Activated CD8-positive, alpha-beta memory T cell treated with anti-CD3 and anti-CD28 coated beads for 24 hours (primary cell): ENCODE results near the gene INPP4B.
"Not testable (repeated sequence)": the region's sequence is repeated elsewhere in the genome, so short reads cannot be mapped to it uniquely, and the experiment has no call there.

ENCODE experiments used
- DNase-seq: peaks from one replicate; pipeline ENCODE4 v3.0.0-alpha.2; 2020

The INPP4B gene

GRCh38 chr4:142532054-142532453, 314.0 kb downstream of the INPP4B start:
- DNase-seq, result no peak

DNA sequence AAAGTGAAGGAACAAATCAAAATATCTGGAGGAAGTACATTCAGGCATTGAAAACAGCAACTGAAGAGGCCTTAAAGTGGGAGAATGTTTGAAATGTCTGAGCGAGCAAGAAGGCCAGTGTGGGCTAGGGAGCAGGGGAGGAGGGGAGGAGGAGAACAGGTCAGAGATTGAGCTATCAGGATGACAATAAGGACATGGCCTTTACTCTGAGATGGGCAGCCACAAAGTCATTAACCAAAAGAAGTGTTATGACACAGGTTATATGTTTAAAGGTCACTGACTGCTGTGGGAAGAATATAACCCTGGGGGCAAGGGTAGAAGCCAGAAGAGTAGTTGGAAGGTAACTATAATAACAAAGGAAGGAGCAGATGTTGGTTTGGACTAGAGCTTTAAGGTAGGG, 315.4 kb downstream of the INPP4B start:
- no peak for DNase-seq

DNA sequence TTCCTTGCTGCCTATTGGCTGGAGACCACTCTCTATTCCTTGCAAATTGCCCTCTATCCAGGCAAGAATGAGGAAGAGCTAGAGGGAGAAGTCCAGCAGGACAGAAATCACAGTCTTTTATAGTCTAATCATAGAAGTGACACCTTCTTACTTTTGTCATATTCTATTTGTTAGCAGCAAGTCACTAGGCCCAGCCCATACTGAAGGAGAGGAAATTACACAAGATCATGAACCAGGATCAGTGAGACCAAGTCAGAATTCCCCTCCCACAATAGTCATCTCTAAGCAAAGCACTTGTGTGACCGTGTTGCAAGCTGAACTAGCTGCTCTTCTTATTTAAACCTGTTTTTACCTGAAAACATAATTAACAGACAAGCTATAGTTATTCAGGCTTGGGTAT, 317.7 kb downstream of the INPP4B start:
- no peak for DNase-seq

GRCh38 chr4:142523111-142523510, 323.0 kb downstream of the INPP4B start:
- DNase-seq, result no peak

DNA sequence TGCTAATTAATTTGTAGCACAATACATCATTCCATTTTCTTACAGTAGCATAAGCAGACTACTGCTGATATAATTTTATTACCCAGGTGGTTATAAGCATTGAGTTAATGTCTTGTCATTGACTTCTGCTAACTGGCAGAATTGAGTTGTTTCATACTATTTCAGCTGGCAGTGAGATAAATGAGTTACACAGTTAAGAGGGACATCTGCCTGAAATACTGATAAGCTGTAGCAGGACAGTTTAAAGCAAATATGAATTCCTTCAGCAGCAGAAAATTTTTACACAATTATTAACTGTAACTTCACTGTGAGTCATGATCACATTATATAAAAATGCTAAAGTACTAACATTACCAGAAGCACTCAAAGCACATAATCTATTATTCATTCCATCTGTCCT, 326.8 kb downstream of the INPP4B start:
- no peak for DNase-seq

DNA sequence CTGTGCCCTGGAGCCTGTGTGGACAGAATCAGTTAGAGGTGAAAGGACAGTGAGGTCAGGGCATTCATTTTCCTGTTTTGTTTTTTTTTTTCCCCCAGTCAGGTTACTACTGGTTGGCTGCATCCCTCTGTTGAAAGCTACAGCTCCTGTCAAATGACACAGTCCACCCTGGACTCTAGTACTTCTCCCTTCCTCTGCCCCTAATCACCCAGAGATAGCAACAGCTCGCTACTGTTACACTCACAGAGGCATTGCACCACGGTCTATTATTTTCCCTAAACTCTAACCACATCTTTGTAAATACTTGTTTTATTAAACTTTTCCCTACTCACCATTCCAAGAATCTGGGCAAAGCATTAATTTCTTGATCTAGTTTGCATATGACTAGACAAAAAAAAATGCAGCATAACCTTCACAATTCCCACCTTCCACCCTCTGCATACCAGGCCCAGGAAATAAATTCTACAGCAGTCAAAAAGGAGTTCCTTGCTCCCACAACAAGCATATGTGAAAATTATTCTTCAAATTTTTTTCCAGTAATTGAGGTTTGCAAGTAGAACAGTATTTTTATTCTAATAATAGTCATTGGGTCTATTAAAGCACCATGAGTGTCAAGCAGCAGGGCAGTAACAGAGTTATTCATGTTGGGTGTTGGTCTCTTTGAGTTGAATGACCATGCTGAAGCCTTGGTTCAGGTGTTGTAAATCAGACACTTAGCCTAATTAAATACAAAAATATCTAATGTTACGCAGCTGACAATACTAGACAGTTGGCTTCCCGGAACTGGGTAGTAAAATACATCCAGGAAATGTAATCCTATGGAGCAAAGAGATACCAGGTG, 329.2 kb downstream of the INPP4B start:
- no peak for DNase-seq

DNA sequence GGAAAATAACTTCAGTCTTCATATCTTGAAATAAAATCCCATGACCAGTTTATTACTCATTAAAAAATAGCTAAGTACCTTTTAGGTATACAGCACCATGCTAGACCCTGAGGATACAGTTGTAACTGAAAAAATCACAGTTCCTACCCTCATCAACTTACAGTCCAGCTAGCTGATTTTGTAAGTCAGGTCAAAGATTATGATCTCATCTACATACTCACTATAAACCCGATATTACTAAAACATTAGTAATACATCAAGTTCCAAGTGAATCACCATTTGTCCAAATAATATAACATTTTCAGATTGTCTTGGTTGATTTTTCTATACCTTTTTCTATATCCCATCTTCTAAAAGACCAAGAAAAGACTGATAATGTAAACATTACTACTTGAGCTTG, 333.9 kb downstream of the INPP4B start:
- no peak for DNase-seq

DNA sequence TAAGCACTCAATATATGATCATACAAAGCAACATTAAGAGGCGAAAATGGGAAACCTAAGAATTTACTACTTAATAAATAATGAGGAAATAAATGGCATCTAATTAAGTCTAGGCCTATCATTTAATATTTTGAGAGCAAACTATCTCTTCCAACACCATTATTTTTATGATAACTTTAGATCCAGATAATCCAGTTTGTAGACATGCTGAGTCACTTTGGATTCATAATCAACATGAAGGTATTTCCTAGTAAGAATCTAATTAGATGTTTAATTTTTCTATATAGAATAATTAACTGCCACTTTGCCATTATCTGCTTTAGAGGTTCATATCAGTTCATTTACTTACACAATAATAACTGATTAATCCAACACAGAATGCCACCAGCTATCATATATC, 336.2 kb downstream of the INPP4B start:
- DNase-seq, result no peak

GRCh38 chr4:142509381-142509780, 336.7 kb downstream of the INPP4B start:
- not testable (repeated sequence) for DNase-seq

DNA sequence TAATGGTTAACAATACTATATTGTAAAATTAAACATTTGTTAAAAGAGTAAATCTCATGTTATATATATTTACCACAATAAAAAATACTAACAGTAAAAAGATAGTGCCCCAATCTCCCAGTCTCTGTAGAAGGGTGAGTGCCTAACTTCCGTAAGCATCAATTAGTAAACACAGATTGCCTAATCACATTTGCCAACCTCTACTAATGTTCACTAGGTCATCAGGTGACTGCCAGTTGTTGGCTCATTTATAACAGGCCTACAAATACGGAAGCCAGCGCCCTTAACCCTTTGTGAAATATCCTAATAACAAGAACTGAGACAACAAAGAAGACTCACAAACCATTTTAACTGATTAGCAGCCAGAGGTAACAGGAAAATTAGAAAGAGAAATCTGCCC, 345.1 kb downstream of the INPP4B start:
- DNase-seq, result no peak

- DNase-seq, result no peak
Measured at GRCh38 chr4:142497606-142498005, 348.5 kb downstream of the INPP4B start.

DNA sequence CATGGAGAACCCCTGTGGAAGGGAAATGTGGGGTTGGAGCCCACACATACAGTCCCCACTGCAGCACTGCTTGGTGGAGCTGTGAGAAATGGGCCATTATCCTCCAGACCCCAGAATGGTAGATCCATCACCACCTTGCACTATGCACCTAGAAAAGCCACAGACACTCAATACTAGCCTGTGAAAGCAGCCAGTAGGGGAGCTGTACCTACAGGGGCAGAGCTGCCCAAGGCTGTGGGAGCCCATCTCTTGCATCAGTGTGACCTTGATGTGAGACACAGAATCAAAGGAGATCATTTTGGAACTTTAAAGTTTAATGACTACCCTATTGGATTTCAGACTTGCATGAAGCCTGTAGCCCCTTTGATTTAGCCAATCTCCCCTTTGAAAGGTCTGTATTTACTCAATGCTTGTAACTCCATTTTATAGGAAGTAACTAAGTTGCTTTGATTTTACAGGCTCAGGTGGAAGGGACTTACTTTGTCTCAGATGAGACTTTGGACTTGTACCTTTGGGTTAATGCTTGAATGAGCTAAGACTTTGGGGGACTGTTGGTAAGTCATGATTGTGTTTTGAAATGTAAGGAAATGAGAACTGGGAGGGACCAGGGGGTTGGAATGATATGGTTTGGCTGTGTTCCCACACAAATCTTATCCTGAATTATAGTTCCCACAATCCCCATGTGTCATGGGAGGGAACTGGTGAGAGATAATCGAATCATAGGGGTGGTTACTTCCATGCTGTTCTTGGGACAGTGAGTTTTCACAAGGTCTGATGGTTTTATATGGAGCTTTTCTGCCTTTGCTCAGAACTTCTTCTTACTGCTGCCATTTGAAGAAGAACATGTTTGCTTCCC, 352.6 kb downstream of the INPP4B start:
- no peak for DNase-seq

DNA sequence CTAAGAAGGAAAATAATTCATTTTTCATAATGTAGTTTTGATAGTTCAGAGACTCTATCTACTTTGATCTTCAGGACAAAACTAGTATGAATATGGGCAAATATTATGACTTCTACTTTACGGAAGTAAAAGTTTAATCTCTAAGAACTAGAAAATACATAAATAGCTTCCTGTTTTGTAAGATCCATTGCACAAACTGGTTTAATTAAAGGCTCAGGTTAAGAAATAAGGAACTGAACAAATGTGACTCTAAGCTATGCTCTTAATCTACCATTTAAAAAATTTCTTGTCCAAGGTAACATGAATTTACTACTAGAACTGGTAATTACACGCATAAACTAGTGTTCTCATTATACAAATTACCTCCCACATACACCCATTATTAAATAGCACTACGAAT, 360.6 kb downstream of the INPP4B start:
- DNase-seq, result no peak

DNA sequence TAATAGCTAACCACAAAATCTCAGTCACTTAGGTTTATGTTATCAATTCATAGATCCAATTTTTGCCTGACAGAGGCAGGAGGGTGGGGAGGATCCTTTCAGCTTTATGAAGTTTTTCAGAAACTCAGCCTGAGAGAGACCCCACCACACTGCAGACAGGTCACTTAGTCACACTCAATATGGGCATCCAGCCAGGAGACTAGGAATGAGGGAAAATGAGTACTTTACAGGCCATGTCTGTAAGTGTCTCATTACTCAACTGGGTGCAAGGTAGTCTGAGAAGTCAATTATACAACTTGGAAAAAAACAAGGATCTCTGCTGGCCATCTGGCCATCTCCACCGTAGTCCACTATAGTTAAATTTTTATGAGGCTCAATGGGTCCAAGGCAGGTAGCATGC, 365.9 kb downstream of the INPP4B start:
- DNase-seq, result no peak

DNA sequence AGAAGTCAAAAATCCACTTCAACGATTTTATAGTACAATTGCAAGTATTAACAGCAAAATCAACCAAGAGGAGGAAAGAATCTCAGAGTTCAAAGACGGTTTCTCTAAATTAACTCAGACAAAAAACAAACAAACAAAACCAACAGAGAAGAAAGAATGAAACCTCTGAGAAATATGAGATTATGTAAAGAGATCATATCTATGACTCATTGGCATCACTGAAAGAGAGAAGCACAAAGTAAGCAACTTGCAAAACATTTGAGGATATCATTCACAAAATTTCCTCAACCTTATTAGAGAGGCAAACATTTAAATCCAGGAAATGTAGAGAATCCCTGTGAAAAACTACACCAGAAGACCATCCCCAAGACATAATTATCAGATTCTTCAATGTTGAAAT, 370.4 kb downstream of the INPP4B start:
- no peak for DNase-seq

DNA sequence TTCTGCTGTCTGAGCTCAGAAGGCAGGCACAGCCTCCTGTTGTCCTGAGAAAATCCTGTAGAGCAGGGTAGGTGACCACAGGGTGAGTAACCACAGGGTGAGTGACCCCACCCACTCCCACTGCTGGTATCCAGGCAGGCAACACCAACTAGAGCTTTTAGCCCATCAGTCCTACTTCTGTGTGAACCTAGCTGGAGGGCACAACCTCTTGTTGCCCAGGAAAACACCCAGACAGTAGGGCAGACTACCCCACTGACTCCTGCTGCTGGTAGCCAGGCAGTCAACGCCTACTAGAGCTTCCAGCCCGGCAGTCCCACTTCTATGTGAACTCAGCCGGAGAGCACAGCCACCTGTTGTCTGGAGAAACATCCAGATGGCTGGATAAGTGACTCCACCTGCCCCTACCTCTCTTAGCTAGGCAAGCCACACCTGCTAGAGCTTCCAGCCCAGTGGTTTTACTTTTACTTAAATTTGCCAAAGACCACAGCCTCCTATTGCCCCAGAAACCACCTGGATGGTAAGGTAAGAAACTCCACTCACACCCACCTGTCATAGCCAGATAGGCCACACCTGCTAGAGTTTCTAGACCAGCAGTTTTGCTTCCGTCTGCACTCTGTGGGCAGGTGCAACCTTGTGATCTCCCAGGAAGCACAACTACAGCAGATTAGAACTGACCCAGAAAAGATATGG, 371.6 kb downstream of the INPP4B start:
- no peak for DNase-seq

DNA sequence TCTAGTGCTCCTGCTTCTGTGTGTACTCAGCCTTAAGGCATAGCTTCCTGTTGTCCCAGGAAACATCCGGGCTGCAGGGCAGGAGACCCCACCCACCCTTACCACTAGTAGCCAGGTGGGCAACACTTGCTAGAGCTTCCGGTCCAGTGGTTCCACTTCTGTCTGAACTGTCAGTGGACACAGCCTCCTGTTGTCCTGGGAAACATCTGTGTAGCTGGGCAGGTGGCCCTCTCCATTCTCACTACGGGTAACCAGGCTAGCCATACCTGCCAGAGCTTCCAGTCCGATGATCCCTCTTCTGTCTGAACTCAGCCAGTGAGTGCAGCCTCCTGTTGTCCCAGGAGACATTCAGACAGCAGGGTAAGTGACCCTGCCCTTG, 372.2 kb downstream of the INPP4B start:
- DNase-seq, result no peak

GRCh38 chr4:142473218-142473959, 372.7 kb downstream of the INPP4B start:
- no peak for DNase-seq

- DNase-seq, result no peak
Measured at GRCh38 chr4:142467088-142467487, 379.0 kb downstream of the INPP4B start.

DNA sequence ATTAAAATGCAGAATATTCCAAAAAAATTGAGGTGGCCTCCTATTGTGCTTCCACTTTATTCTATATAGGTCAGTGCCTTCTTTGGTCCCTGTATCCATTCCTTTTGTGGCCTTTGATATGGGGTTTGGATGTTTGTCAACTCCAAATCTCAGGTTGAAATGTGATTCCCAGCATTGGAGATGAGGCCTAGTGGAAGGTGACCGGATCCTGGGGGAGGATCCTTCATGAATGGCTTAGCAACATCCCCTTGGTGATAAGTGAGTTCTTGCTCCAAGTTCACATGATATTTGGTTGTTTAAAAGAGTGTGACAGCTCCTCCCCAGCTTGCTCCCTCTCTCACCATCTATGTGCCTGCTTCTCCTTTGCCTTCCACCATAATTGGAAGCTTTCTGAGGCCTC, 380.6 kb downstream of the INPP4B start:
- DNase-seq, result no peak

GRCh38 chr4:142463206-142463605, 382.9 kb downstream of the INPP4B start:
- DNase-seq, result no peak

DNA sequence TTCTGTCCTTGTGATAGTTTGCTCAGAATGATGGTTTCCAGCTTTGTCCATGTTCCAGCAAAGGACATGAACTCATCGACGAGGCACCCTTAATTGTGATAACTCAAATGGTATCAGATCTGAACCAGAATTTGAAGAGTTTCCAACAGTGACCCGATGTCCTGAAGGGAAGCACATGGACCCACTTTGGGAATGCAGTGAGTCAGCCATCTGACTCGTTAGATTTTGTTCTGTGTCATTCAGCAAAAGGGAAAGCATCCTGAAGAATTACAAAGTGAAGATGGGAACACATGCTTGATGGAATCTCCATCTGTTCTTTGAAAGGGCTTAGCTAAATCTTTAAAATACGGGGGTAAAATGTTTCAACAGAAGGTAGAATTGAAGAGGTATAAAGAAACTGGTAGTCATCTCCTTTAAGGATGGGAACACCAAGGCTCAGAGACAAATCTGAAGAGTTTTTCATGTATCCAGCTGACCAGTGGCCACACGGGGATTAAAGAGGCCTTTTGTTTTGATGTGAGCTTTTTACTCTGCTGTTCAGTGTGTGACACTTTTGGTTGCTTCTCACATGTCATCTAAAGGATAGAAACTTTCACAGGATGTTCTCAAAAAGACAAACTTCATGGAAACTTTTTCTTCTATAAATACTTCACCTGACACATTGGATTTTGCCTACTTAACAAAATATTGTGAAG, 393.8 kb downstream of the INPP4B start:
- DNase-seq, result no peak
